ENCODE measurements around the gene F8.

Gene F8

DNA sequence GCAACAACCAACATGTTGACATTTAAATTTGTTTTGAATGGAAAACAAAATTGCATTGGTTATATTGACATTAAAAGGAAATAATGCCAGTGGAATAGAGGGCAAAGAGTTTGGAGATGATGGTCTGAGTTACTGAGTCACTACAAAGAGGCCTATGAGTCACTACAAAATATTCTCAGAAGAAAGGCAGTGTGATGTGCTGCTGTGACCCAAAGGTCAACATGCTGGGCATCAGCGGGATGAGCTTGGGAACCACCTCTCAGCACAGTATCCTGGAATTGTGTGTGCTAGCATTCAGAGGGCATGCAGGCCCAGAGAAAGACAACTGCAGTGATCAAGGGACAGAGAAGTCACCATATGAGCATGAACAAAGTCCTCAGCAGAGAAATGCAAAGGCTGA lies 45.6 kb upstream of the F8 start:
- no peak overlapping the region for H3K4me3 ChIP-seq (ENCODE audit: low read depth, low read length)
- DNase-seq (ENCODE audit: low read depth) = no peak
- TF ChIP-seq CTCF (IDR thresholded peaks at IDR 0.05; ENCODE audit: control insufficient read depth, extremely low read depth, insufficient read depth) = no peak

GRCh38 chrX:155065035-155065734 lies 42.7 kb upstream of the F8 start:
- no peak for TF ChIP-seq CTCF (IDR thresholded peaks at IDR 0.05; ENCODE audit: control insufficient read depth, extremely low read depth, insufficient read depth)
- H3K4me3 ChIP-seq (ENCODE audit: low read depth, low read length) = no peak overlapping the region
- DNase-seq (ENCODE audit: low read depth) = no peak

DNA sequence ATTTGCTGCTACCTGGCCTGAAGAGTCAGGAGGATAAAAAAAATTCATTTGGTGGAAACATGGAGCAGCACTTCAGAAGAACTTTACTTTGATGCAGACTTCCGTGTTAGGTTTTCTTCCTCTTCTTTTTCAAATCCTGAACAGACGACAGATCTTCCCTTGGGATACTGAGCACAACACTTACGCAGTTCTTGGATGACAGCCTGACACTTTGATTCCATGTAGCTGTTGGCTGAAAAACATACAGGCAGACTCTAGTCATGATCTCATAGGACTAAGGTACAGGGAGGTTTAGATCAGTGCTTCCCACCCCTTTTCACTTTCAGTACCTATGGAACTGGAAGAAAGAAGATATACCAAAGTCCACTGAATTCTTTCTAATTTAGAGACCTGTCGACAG lies 39.2 kb upstream of the F8 start:
- TF ChIP-seq CTCF (IDR thresholded peaks at IDR 0.05; ENCODE audit: control insufficient read depth, extremely low read depth, insufficient read depth) = no peak
- no peak overlapping the region for H3K4me3 ChIP-seq (ENCODE audit: low read depth, low read length)
- no peak for DNase-seq (ENCODE audit: low read depth)

- peak overlapping the region; percentile 29 for H3K4me3 ChIP-seq (ENCODE audit: low read depth, low read length)
Measured at GRCh38 chrX:155056877-155057792, 34.6 kb upstream of the F8 start.

GRCh38 chrX:155056471-155056870 lies 33.9 kb upstream of the F8 start:
- TF ChIP-seq CTCF (IDR thresholded peaks at IDR 0.05; ENCODE audit: control insufficient read depth, extremely low read depth, insufficient read depth) = no peak
- no peak overlapping the region for H3K4me3 ChIP-seq (ENCODE audit: low read depth, low read length)
- DNase-seq (ENCODE audit: low read depth) = no peak

More at GRCh38 chrX:155056877-155057792, 34.6 kb upstream of the F8 start:
- peak; percentile 50 for DNase-seq (ENCODE audit: low read depth)
- TF ChIP-seq CTCF (IDR thresholded peaks at IDR 0.05; ENCODE audit: control insufficient read depth, extremely low read depth, insufficient read depth) = peak; percentile 57

- DNase-seq (ENCODE audit: low read depth) = no peak
- no peak for TF ChIP-seq CTCF (IDR thresholded peaks at IDR 0.05; ENCODE audit: control insufficient read depth, extremely low read depth, insufficient read depth)
- H3K4me3 ChIP-seq (ENCODE audit: low read depth, low read length) = no peak overlapping the region
Measured at GRCh38 chrX:155055494-155055893, 33.0 kb upstream of the F8 start.

Data from LNCaP clone FGC (cell line).